GM21367 (cell line): Measurements from ENCODE around the gene MAP2K1.
"Not testable (repeated sequence)": the region's sequence is repeated elsewhere in the genome, so short reads cannot be mapped to it uniquely, and the experiment has no call there.

Experiments
- ATAC-seq: cut with Tn5 transposase; IDR thresholded peaks from one replicate; pipeline ENCODE4 v1.9.1; 2021; ENCODE audit not compliant: unreplicated experiment

MAP2K1 gene

GRCh38 chr15:66393037-66393436, 6.3 kb downstream of the MAP2K1 start:
- not testable (repeated sequence) for ATAC-seq

GRCh38 chr15:66394472-66394871, 7.8 kb downstream of the MAP2K1 start:
- no peak for ATAC-seq

- ATAC-seq = no peak
These were observed 8.2 kb downstream of the MAP2K1 start for GRCh38 chr15:66394915-66395314.

- no peak for ATAC-seq
These were observed 12.6 kb downstream of the MAP2K1 start for GRCh38 chr15:66399276-66399675.

GRCh38 chr15:66400351-66400774, 13.7 kb downstream of the MAP2K1 start:
- no peak for ATAC-seq

GRCh38 chr15:66401130-66402021, 14.7 kb downstream of the MAP2K1 start:
- ATAC-seq = no peak

GRCh38 chr15:66402761-66403284, 16.1 kb downstream of the MAP2K1 start:
- ATAC-seq = no peak

- ATAC-seq = no peak
These were observed 16.6 kb downstream of the MAP2K1 start for GRCh38 chr15:66403323-66403722.

GRCh38 chr15:66404122-66404521, 17.4 kb downstream of the MAP2K1 start:
- no peak for ATAC-seq

- ATAC-seq = no peak
These were observed 17.8 kb downstream of the MAP2K1 start for GRCh38 chr15:66404532-66404931.

GRCh38 chr15:66405007-66405406, 18.3 kb downstream of the MAP2K1 start:
- ATAC-seq = no peak

GRCh38 chr15:66405615-66406014, 18.9 kb downstream of the MAP2K1 start:
- ATAC-seq = no peak

- ATAC-seq = no peak
These were observed 21.5 kb downstream of the MAP2K1 start for GRCh38 chr15:66408254-66408653.

- no peak for ATAC-seq
These were observed 22.1 kb downstream of the MAP2K1 start for GRCh38 chr15:66408675-66409282.

- ATAC-seq = no peak
These were observed 22.9 kb downstream of the MAP2K1 start for GRCh38 chr15:66409565-66410108.

GRCh38 chr15:66411190-66411589, 24.5 kb downstream of the MAP2K1 start:
- no peak for ATAC-seq

GRCh38 chr15:66412220-66412619, 25.5 kb downstream of the MAP2K1 start:
- no peak for ATAC-seq

GRCh38 chr15:66413579-66413978, 26.9 kb downstream of the MAP2K1 start:
- no peak for ATAC-seq

GRCh38 chr15:66415360-66415759, 28.6 kb downstream of the MAP2K1 start:
- ATAC-seq = no peak

- no peak for ATAC-seq
These were observed 31.0 kb downstream of the MAP2K1 start for GRCh38 chr15:66417736-66418135.

GRCh38 chr15:66419471-66419870, 32.8 kb downstream of the MAP2K1 start:
- no peak for ATAC-seq

- no peak for ATAC-seq
These were observed 35.6 kb downstream of the MAP2K1 start for GRCh38 chr15:66422347-66422746.
